Measurements from ENCODE around the gene CSN3. TPM values are rescaled to one million over a fixed set of nuclear protein-coding genes. Genes with fewer than 3 reads are reported as not detected.

CSN3 gene
- polyA plus RNA-seq, 1 experiment: not detected

GRCh38 chr4:70280567-70280966, 38.2 kb downstream of the CSN3 start:
- ChIA-PET CTCF (interaction anchor here (0.6 kb wide), 1 partner anchor 47 kb away, joined by 3 read pairs; no protein-coding TSS in a partner anchor), POLR2A (no interaction called here)
- no peak for DNase-seq (ENCODE audit: low read depth)
- no peak for TF ChIP-seq CTCF (IDR thresholded peaks at IDR 0.05; ENCODE audit: insufficient read depth, low read depth, low read length)
- H3K36me3 ChIP-seq (ENCODE audit: control insufficient read depth, insufficient read depth, low read length): no peaks in the 10 kb centered on the region
- H3K27me3 ChIP-seq (ENCODE audit: control insufficient read depth, insufficient read depth, low read length): no peaks in the 10 kb centered on the region
- H3K4me3 ChIP-seq (ENCODE audit: low read depth, low read length): no peak overlapping the region

DNA sequence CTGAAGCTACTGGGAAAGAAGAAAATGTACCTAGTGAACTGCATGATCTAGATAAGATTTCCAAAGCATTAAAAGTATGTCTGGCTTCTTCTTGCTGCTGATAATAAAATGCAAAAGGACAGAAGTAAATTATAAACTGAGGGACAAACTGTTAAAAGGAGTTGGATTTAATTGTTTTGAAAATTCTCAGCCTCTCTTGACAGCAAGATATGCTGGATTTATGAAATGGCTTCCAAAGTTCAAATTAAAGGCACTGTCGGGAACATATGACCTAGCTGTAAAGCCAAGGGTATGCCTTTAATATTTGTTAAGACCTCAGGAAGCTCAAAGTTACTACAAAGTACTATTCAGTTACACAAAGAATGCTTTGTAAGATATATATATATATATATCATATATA, 46.3 kb downstream of the CSN3 start:
- Histone ChIP-seq H3K27me3 (ENCODE audit: control insufficient read depth, insufficient read depth, low read length) (no peaks in the 10 kb centered on the region), H3K4me3 (ENCODE audit: low read depth, low read length) (no peak overlapping the region), H3K36me3 (ENCODE audit: control insufficient read depth, insufficient read depth, low read length) (no peaks in the 10 kb centered on the region)
- TF ChIP-seq CTCF (IDR thresholded peaks at IDR 0.05; ENCODE audit: insufficient read depth, low read depth, low read length): no peak
- DNase-seq (ENCODE audit: low read depth): no peak
- ChIA-PET POLR2A (no interaction called here), CTCF (no interaction called here)

DNA sequence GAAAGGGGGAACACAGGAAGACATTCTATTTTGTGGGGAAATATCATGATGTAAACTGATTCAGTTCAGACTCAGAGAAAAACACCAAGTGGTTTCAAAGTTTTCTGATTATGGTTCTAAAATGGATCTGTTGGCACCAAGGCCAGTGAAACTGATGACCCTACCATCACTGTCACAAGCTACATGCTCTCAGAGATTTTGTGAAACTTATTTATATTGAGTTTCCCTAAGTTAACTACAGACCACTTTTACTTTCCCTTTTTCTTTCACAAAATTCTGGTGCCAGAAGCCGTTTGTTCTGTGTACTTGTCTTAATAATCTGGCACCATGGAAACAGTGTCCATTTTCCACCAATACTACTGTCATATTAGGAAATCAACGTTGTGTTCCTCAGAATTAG, 48.9 kb downstream of the CSN3 start:
- no peak for TF ChIP-seq CTCF (IDR thresholded peaks at IDR 0.05; ENCODE audit: insufficient read depth, low read depth, low read length)
- Histone ChIP-seq H3K4me3 (ENCODE audit: low read depth, low read length) (no peak overlapping the region), H3K36me3 (ENCODE audit: control insufficient read depth, insufficient read depth, low read length) (no peaks in the 10 kb centered on the region), H3K27me3 (ENCODE audit: control insufficient read depth, insufficient read depth, low read length) (no peaks in the 10 kb centered on the region)
- POLR2A ChIA-PET: no interaction called here
- CTCF ChIA-PET: no interaction called here
- no peak for DNase-seq (ENCODE audit: low read depth)

DNA sequence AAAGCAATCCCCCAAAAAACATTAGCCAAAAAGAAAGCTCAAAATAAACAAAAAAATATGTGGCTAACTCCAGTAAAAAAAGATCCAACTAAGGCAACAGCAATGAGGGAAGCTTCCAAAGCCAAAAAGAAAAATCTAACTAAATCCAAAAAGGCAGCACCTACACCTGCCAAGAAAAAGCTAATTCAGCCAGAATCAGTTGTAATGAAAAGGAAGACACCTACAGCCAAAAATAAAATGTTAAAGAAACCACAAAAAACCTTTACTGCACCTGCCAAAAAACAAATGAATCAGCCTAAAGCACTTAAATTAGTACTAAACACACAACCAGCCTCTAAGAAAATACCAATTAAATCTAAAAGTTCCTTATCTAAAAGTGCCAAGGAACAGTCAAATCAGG, 55.2 kb downstream of the CSN3 start:
- TF ChIP-seq CTCF (IDR thresholded peaks at IDR 0.05; ENCODE audit: insufficient read depth, low read depth, low read length): no peak
- DNase-seq (ENCODE audit: low read depth): no peak
- ChIA-PET POLR2A (no interaction called here), CTCF (no interaction called here)
- H3K4me3 ChIP-seq (ENCODE audit: low read depth, low read length): no peak overlapping the region
- H3K36me3 ChIP-seq (ENCODE audit: control insufficient read depth, insufficient read depth, low read length): no peaks in the 10 kb centered on the region
- no peaks in the 10 kb centered on the region for H3K27me3 ChIP-seq (ENCODE audit: control insufficient read depth, insufficient read depth, low read length)

GRCh38 chr4:70298051-70298450, 55.7 kb downstream of the CSN3 start:
- H3K36me3 ChIP-seq (ENCODE audit: control insufficient read depth, insufficient read depth, low read length): no peaks in the 10 kb centered on the region
- H3K4me3 ChIP-seq (ENCODE audit: low read depth, low read length): no peak overlapping the region
- no peak for TF ChIP-seq CTCF (IDR thresholded peaks at IDR 0.05; ENCODE audit: insufficient read depth, low read depth, low read length)
- CTCF ChIA-PET: no interaction called here
- H3K27me3 ChIP-seq (ENCODE audit: control insufficient read depth, insufficient read depth, low read length): no peaks in the 10 kb centered on the region
- no peak for DNase-seq (ENCODE audit: low read depth)
- POLR2A ChIA-PET: no interaction called here

Data from BJ (cell line).